ENCODE results near the gene LOC101059915.
"Not testable (repeated sequence)": the region's sequence is repeated elsewhere in the genome, so short reads cannot be mapped to it uniquely, and the experiment has no call there.

The LOC101059915 gene

DNA sequence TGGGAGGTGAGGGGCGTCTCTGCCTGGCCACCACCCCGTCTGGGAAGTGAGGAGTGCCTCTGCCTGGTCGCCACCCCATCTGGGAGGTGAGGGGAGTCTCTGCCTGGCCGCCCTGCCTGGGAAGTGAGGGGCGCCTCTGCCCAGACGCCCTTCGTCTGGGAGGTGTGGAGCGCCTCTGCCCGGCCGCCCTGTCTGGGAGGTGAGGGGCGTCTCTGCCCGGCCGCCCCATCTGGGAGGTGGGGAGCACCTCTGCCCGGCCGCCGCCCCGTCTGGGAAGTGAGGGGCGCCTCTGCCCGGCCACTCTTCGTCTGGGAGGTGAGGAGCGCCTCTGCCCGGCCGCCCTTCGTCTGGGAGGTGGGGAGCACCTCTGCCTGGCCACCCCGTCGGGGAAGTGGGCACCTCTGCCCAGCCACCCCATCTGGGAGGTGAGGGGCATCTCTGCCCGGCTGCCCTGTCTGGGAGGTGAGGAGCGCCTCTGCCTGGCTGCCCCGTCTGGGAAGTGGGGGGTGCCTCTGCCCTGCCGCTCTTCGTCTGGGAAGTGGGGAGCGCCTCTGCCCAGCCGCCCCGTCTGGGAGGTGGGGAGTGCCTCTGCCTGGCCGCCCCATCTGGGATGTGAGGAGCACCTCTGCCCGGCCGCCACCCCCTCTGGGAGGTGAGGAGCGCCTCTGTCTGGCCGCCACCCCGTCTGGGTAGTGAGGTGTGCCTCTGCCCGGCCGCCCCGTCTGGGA, 8.9 kb downstream of the LOC101059915 start:
- DNase-seq, result not testable (repeated sequence)

DNA sequence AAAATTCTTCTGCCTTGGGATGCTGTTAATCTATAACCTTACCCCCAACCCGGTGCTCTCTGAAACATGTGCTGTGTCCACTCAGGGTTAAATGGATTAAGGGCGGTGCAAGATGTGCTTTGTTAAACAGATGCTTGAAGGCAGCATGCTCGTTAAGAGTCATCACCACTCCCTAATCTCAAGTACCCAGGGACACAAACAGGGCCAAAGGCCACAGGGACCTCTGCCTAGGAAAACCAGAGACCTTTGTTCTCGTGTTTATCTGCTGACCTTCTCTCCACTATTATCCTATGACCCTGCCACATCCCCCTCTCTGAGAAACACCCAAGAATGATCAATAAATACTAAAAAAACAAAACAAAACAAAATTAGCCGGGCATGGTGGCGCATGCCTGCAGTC, 9.8 kb downstream of the LOC101059915 start:
- DNase-seq, result not testable (repeated sequence)

DNA sequence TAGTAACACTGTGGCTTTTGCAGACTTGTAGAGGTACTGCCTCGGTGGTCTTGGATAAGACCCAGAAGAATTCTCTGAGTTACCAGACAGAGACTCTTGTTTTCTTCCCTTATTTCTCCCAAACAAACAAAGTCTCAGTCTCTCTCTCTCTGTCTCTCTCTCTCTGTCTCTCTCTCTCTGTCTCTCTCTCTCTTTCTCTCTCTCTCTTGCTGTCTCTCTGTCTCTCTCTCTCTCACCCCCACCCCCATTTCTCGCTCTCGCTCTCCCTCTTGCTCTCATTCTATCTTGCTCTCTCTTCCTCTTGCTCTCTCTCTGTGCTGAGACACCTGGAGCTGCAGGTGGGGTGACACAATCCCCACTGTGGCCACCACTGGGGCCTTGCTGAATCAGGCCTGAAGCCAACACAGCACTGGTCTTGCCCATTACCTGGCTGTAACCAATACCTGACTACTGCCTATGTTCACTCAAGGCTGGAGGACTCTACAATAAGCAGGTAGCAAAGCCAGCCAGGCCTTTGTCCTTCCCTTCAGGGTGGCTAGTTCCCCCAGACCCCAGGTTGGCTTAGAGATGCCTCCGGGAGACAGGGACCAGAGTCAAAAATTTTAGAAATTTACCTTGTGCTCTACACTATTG, 12.3 kb downstream of the LOC101059915 start:
- DNase-seq, result no peak

DNA sequence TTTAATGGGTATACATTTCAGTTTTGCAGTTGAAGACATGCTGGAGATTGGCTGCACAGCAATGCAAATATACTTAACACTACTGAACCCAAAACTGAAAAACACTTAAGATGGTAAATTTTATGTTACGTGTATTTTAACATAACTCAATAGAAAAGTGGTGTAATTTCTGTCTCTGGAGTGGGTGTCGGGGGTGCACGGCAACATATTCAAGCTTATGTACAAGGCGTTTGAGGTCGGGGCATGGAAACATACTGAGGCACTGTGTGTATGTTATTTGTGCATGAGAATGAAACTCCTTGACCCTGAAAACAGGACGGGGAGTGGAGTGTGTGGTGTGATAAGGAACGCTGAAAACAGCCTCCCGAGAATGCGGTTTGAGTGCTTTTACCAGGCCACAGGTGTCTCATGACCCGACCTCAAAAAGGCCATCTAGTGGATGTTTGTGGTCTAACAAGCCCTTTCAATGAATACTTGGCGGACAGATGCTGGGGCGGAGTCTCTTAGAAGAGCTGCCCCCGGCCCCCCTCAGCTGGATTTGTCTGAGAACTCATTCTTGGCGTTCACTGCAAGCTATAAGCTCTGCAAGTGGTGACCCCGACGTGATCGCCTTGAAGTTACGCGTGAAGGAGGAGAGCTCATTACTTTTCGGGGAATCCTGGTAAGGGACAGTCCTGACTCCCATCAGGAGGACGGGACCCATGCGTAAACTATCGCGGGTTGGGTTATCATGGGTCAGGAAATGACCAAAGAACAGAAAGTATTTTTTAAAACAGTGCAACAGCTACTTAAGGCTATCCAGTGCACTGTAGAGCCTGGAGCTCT, 29.5 kb downstream of the LOC101059915 start:
- not testable (repeated sequence) for DNase-seq

DNA sequence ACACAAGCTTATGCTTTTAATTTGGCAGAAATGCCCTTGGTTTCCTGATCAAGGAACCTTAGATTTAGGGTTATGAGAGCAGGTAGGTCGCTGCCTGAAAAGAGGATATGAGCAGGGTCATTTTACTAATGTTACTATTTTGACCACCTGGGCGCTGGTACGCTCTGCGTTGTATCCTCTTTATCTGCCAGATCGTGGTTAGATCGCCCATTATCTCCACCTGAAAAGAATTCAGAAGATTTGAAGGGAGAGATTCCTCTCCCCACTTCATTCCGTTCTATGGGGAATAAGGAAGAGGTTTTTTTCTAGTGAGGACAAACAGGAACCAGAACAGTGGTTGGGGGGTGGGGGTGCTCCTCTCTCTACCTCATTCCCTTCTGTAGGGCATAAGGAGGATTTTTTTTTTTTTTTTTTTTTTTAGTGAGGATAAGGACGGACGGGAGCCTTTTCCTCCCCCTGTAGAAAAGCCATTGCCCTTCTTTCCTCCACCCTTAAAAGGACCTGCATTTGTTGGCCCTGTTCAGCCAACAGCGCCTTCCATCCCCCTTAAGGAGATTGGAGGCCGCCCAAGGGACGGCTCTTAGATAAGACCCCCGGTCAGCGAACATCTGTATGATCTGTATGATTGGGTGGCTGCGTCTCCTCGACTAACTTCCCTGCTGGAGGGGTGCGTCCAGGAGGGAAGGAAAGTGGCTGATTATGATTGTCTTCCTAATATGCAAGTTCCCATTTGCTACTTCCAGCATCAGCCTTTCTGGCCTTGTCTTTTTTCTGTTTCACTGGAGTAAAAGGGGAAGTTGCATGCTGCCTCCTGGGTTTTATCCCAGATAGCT, 30.3 kb downstream of the LOC101059915 start:
- not testable (repeated sequence) for DNase-seq

DNA sequence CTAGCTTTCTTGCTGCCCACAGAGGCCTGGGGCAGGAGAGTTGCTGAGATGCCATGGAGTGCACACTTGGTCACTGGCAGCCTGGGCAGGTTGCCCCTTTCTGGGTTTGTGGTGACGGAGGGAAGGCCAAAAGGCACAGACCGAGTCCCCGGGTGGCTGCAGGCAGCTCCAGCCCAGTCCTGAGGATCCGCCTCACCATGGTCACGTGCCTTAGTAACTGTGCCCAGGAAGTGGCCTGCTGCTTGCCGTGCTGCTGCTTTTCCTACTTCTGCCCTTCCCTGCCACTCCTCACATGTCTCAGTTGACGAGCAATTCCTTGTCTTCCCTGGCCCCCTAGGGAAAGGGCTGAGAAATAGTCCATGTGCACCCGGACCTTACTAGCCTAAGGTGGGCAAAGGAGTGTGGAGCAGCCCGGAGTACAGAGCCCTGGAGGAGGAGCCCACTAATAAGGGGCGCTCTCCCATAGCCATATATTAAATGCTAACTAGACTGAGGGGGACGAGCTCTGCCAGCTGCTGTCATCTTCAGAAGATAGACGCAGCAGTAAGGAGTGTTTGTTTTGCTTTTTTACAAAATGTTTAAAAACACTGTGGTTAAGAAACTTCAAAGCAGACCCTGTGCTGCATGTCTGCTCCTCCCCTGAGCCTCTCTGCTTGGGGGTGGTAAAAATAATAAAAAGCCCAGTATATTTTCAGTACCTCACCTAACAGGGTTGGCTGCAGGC, 31.1 kb downstream of the LOC101059915 start:
- DNase-seq, result not testable (repeated sequence)

DNA sequence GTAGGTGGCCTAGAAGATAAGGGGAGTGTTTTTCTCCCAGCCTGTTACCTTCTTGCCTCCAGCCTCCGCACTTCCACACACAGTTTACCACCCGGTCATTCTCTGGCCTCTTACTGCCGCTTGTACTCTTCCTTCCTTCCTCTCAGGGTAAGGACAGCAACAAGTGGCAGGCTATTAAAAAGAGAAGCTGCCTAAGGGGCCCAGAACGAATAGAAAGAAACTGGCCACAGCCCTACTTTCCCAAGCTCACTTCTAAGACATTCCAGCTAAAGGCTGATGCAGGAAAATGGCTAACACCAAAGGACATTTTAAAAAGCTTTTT, 31.6 kb downstream of the LOC101059915 start:
- not testable (repeated sequence) for DNase-seq

DNA sequence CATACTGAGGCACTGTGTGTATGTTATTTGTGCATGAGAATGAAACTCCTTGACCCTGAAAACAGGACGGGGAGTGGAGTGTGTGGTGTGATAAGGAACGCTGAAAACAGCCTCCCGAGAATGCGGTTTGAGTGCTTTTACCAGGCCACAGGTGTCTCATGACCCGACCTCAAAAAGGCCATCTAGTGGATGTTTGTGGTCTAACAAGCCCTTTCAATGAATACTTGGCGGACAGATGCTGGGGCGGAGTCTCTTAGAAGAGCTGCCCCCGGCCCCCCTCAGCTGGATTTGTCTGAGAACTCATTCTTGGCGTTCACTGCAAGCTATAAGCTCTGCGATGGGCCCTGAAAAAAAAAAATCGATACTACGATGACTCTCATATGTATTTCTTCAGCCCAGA, 35.5 kb downstream of the LOC101059915 start:
- DNase-seq, result not testable (repeated sequence)

DNA sequence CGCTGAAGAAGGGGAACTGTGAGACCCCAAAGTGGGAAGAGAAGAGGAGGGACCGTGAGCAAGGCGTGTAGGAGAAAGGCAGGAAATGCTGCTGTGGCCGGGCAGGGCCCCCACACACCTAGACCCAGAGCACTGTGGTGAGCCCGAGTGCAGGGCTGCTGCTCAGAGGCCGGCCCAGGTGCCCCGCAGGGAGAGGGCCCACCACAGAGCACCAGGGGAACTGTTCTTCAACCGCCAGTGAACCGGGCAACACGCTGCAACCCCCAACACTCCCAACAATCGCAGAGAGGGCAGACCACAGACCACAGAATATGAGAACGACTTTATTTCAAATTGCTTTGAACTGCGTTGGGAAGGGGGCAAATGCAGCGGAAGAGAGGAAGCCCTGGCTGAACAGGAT, 46.7 kb downstream of the LOC101059915 start:
- DNase-seq, result not testable (repeated sequence)

DNA sequence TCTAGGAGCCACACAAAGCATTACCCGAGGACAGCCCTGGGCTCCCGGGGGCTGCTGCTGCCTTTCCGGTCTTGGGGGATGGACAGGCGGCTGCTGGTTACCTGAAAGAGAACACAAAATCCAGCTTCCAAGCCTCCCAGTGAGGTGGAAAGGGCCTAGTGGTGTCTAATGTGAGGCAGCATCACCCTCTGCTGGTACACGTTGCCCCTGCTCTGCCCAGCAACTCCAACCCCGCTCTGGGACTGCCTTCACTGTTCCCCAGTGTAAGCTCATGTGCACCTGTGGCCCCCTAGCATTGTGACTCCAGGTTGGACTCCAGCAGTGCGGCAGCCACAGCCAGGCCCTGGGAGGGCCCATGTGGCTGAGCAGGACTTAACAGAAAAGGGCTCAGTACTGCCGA, 48.2 kb downstream of the LOC101059915 start:
- not testable (repeated sequence) for DNase-seq

DNA sequence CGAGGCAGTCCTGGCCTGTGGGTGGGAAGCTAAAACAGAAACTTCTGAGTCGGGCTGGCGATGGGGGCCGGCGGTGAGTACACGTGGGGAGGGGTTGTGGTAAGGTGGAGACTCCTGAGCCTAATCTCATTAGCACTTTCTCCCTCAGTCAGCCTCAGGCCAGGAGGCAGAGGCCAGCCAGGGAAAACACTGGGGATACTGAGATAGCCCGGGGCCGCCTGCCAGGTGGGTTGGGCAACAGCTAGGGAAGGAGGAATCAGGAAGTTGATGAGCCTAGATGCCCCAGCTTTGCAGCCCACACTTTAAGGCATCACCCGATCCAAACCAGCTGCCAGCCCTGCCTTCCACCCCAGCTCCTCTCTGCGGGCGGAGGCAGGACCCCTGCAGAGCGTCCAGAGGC, 49.0 kb downstream of the LOC101059915 start:
- DNase-seq, result not testable (repeated sequence)

DNA sequence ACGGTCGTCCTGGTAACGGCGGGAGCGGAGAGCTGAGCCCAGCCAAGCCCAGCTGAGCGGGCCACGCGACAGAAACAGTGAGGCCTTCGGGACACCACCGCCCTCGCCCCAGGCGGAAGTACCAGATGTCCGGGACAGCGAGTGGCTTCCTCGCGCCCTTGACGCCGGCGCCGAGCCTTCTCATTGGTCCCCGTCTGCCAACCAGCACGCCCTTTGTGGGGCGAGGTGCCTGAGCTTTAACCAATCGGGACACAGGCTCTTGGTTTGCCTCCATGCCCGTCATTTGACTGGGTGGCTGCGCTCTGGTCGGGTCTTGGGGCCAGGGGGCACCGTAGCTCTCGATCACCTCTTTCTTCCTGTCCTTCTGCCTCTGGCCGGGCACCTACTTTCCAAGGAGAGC, 50.8 kb downstream of the LOC101059915 start, which contains the start of gene CXorf49:
CXorf49 (minus strand) TSS at position 101 of the 400 bp plus-strand sequence. CDS start 134 bp downstream, outside the sequence.
- DNase-seq, result not testable (repeated sequence)

DNA sequence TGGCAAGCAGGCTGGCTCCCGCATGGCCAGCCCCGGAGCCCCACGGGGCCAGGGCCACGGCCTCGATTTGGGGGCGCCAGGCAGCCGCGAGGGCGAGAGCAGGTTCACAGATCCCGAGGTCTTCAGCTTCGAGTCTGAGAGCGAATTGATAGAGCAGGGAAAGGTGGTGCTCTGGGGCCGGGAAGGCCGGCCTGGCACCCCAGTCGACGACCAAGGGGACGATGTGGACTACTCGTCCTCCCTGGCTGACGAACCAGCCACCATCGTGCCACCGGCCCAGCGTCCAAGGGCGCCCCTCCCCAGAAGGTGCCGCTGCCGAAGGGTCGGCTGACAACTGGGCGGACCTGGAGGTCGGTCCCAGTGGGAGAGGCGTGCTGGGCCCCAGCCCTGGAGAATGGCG, 51.8 kb downstream of the LOC101059915 start:
- not testable (repeated sequence) for DNase-seq

DNA sequence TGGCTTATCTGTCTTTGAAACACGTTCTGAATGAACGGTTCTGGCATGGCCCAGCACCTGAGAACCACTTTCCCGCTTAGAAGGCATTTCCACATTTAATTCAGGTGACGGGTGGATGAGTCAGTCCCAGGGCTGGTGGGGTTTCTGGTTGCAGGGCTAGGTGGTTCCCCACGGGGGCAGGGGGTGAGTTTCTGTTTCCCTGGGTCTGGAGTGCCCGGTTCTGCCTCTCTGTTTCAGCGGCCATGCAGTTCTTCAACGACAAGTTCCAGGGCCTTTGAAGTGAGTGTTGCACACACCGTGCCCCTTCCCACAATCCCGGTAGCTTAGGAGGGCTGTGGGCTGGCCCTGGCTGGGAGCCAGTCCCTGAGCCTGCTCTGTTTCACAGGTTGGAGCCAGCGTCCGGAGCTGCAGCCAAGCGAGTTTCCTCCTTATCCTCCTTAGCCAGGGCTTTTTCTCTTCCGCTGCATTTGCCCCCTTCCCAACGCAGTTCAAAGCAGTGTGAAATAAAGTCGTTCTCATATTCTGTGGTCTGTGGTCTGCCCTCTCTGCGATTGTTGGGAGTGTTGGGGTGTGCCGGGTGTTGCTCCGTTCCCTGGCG, 53.0 kb downstream of the LOC101059915 start:
- DNase-seq, result not testable (repeated sequence)

Measured in activated CD4-positive, alpha-beta T cell treated with anti-CD3 and anti-CD28 coated beads, Interleukin-2, Interleukin-6, amounts not matched to agents 100 ng/mL and 50 ng/mL, durations not matched to agents 16 hours and 8 hours (primary cell).